K562 (cell line): ENCODE data around the gene ATOSA. TPM values are rescaled to one million over a fixed set of nuclear protein-coding genes. Genes with fewer than 3 reads are reported as not detected.
A peak's percentile ranks its signal among the peaks of the same experiment; 100 is the strongest.

Source experiments
- CXXC5 ChIP-seq: fragments of 250-450 bp; sonication (Bioruptor Pico); IDR thresholded peaks from 2 replicates; pipeline ENCODE4 v1.8.0; 2022; ENCODE audit warnings: inconsistent platforms, mild to moderate bottlenecking, moderate library complexity
- HCFC1 ChIP-seq: IDR thresholded peaks from 2 replicates; pipeline ENCODE4 v1.6.1; 2012; ENCODE audit warnings: low read depth, low read length, improper control_type of control experiment
- HMG20B ChIP-seq: fragments of 250-450 bp; sonication (Bioruptor Pico); IDR thresholded peaks from 2 replicates; pipeline ENCODE4 v1.5.0; 2021; ENCODE audit warnings: mild to moderate bottlenecking
- HNRNPUL1 ChIP-seq: fragments of 200-400 bp; formaldehyde crosslinking; IDR thresholded peaks from 2 replicates; pipeline ENCODE4 v1.6.1; 2017; ENCODE audit warnings: low read length
- KDM4B ChIP-seq, 2 experiments: fragments of 450-650 bp in 1 of 2; sonication (generic) in 1 of 2; IDR thresholded peaks; 2 replicates each; pipeline ENCODE4 v1.6.1; 2016 to 2017; ENCODE audit warnings: borderline replicate concordance in 2 of 2, antibody characterized with exemption in 1 of 2, low read depth in 1 of 2, mild to moderate bottlenecking in 1 of 2
- NR3C1 ChIP-seq: sonication (generic); formaldehyde crosslinking; IDR thresholded peaks from 2 replicates; pipeline ENCODE4 v1.8.1; 2022; ENCODE audit warnings: missing genetic modification reagents
- SAFB2 ChIP-seq: fragments of 200-400 bp; formaldehyde crosslinking; IDR thresholded peaks from 2 replicates; pipeline ENCODE4 v1.6.1; 2018; ENCODE audit warnings: borderline replicate concordance, low read length, low read depth, moderate library complexity; ENCODE audit not compliant: severe bottlenecking
- SIN3A ChIP-seq, 2 experiments: fragments of 150-350 bp in 1 of 2; IDR thresholded peaks; 2 replicates each; pipeline ENCODE4 v1.6.1; 2011 to 2016; ENCODE audit warnings: borderline replicate concordance in 2 of 2, low read depth in 2 of 2, low read length in 2 of 2, mild to moderate bottlenecking in 2 of 2, moderate library complexity in 2 of 2; ENCODE audit not compliant: control insufficient read depth in 1 of 2
- SMARCA4 ChIP-seq: fragments of 450-650 bp; IDR thresholded peaks from 2 replicates; pipeline ENCODE4 v1.6.1; 2016
- SRSF9 ChIP-seq: fragments of 200-400 bp; formaldehyde crosslinking; IDR thresholded peaks from 2 replicates; pipeline ENCODE4 v1.6.1; 2017; ENCODE audit warnings: low read depth, low read length, borderline replicate concordance
- TAF9B ChIP-seq: fragments of 450-650 bp; IDR thresholded peaks from 2 replicates; pipeline ENCODE4 v1.6.1; 2018; ENCODE audit warnings: mild to moderate bottlenecking; ENCODE audit not compliant: partially characterized antibody
- U2AF2 ChIP-seq: fragments of 200-400 bp; formaldehyde crosslinking; optimal IDR thresholded peaks from 2 replicates; pipeline ENCODE3; 2017; ENCODE audit warnings: low read depth, mild to moderate bottlenecking, low read length
- ZNF696 ChIP-seq: fragments of 250-450 bp; sonication (Bioruptor Pico); conservative IDR thresholded peaks from 2 replicates; pipeline ENCODE4 v1.4.0; 2020; ENCODE audit warnings: mild to moderate bottlenecking, moderate library complexity
- polyA plus RNA-seq, 8 experiments: library from polyadenylated mRNA; depleted of rRNA in 4 of 8; stranded (reverse) in 5 of 8; unstranded in 3 of 8; fragments of >200 nt; fragmentation: Nextera tagmentation in 2 of 8; fragmentation: Illumina TruSeq in 1 of 8; extraction: Ambion mirVana in 2 of 8; extraction: Trizol in 1 of 8; gene quantifications; 2 replicates each; pipeline versions ENCODE4 v1.2.1 to v1.2.3, GENCODE V29; 2011 to 2014; ENCODE audit warnings: inconsistent platforms in 1 of 8, missing spikeins in 1 of 8
- total RNA-seq, 7 experiments: library from RNA; depleted of rRNA in 6 of 7; stranded (reverse); fragments of >200 nt in 6 of 7; fragmentation: Illumina TruSeq in 2 of 7; extraction: Trizol in 2 of 7; gene quantifications; 2 replicates each; pipeline versions ENCODE4 v1.2.1 to v1.2.3, GENCODE V29; 2011 to 2021; ENCODE audit warnings: low replicate concordance in 1 of 7
- TF ChIP-seq, protein P1 (sequence below), 2 experiments: fragments of 250-450 bp in 1 of 2; fragments of 450-650 bp in 1 of 2; sonication (Bioruptor Pico) in 1 of 2; IDR thresholded peaks; 2 replicates each; pipeline versions ENCODE4 v1.6.1 to v1.8.0; 2016 to 2021; ENCODE audit warnings: mild to moderate bottlenecking in 2 of 2, moderate library complexity in 2 of 2, missing compliant biosample characterization in 1 of 2, missing genetic modification characterization in 1 of 2
- TF ChIP-seq, protein P2 (sequence below): fragments of 450-650 bp; IDR thresholded peaks from 2 replicates; pipeline ENCODE4 v1.6.1; 2014; ENCODE audit warnings: low read depth, mild to moderate bottlenecking, moderate library complexity, borderline replicate concordance
- TF ChIP-seq, protein P3 (sequence below): fragments of 250-450 bp; sonication (Bioruptor Pico); IDR thresholded peaks from 2 replicates; pipeline ENCODE4 v1.8.0; 2022; ENCODE audit warnings: inconsistent platforms, mild to moderate bottlenecking, moderate library complexity, borderline replicate concordance
- TF ChIP-seq, protein P4 (sequence below), 2 experiments: fragments of 200-800 bp in 1 of 2; sonication (Bioruptor generic) in 1 of 2; sonication (generic) in 1 of 2; formaldehyde crosslinking in 1 of 2; IDR thresholded peaks in 1 of 2; conservative IDR thresholded peaks in 1 of 2; 2 replicates each; pipeline versions ENCODE4 v1.5.0 to v1.6.1; 2016 to 2020; ENCODE audit warnings: missing compliant biosample characterization in 1 of 2, missing genetic modification characterization in 1 of 2, missing genetic modification reagents in 1 of 2
- TF ChIP-seq, protein P5 (sequence below): conservative IDR thresholded peaks from 2 replicates; pipeline ENCODE4 v1.6.1; 2011; ENCODE audit warnings: low read depth, mild to moderate bottlenecking, low read length; ENCODE audit not compliant: control insufficient read depth

Gene ATOSA
- total and polyA plus RNA-seq, 9 of the 15 experiments (the other 6 are each of a cell fraction or from before 2014, with no cell fraction given): 2.0 to 6.1 (median 3.9) TPM

DNA sequence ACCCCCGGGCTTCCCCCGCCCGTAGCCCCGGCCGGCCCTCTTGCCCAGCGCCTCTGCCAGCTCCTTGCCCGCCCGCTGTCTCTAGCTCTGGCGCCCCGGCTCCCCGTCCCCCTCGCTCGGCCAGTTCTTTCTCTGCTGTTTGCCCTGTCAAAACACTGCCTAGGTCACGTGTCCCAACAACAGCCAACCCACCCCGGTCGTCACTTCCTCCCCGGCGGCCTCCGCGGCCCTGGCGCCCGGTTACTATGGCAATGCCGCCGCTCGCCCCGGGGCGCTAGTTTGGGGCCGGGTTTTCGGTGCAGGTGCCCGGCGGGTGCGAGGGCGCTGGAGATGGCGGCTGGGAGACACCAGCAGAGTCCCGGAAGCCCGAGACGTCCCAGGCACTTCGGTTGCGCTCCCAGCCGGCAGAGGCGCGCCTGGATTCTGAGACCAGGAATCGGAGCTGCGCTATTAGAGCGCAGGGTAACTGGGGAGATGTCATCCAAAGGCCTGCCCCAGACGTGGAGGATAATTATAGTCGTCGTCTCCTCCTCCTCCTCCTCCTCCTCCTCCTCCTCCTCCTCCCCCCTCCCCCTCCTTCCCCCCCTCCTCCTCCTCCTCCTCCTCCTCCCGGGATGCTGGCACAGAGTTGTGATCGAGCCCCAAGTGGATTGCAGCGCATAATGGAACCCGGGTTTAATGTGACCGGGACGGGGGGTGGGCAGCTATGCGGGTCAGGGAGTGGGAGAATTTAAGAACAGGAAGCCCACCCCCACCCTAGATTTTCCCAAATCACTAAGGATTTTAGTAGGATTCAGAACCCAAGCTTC lies at the start of gene ATOSA (continued):
- TF ChIP-seq, protein P1, sequence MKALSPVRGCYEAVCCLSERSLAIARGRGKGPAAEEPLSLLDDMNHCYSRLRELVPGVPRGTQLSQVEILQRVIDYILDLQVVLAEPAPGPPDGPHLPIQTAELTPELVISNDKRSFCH (CRISPR knock-in tag; IDR thresholded peaks at IDR 0.05): no peak
- TF ChIP-seq, protein P1 (tag; IDR thresholded peaks at IDR 0.05): no peak
- TF ChIP-seq SIN3A (IDR thresholded peaks at IDR 0.05; ENCODE audit: borderline replicate concordance in 2 of 2, control insufficient read depth in 1 of 2, low read depth in 2 of 2, low read length in 2 of 2) (peak in 1 of 2 experiments; percentile 72; a peak in 1 of 4 replicates), HMG20B (no peak), SRSF9 (no peak), HCFC1 (peak; percentile 48; the same call in 1 of the 2 replicates), TAF9B (no peak), KDM4B (IDR thresholded peaks at IDR 0.05; ENCODE audit: borderline replicate concordance in 2 of 2, low read depth in 1 of 2) (no peak), HNRNPUL1 (no peak), ZNF696 (no peak), CXXC5 (peak; percentile 10), U2AF2 (no peak), NR3C1 (CRISPR knock-in tag) (no peak), SMARCA4 (no peak), SAFB2 (no peak)
- TF ChIP-seq, protein P2, sequence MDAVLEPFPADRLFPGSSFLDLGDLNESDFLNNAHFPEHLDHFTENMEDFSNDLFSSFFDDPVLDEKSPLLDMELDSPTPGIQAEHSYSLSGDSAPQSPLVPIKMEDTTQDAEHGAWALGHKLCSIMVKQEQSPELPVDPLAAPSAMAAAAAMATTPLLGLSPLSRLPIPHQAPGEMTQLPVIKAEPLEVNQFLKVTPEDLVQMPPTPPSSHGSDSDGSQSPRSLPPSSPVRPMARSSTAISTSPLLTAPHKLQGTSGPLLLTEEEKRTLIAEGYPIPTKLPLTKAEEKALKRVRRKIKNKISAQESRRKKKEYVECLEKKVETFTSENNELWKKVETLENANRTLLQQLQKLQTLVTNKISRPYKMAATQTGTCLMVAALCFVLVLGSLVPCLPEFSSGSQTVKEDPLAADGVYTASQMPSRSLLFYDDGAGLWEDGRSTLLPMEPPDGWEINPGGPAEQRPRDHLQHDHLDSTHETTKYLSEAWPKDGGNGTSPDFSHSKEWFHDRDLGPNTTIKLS: no peak
- TF ChIP-seq, protein P3, sequence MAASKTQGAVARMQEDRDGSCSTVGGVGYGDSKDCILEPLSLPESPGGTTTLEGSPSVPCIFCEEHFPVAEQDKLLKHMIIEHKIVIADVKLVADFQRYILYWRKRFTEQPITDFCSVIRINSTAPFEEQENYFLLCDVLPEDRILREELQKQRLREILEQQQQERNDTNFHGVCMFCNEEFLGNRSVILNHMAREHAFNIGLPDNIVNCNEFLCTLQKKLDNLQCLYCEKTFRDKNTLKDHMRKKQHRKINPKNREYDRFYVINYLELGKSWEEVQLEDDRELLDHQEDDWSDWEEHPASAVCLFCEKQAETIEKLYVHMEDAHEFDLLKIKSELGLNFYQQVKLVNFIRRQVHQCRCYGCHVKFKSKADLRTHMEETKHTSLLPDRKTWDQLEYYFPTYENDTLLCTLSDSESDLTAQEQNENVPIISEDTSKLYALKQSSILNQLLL (CRISPR knock-in tag): no peak
- TF ChIP-seq, protein P4, sequence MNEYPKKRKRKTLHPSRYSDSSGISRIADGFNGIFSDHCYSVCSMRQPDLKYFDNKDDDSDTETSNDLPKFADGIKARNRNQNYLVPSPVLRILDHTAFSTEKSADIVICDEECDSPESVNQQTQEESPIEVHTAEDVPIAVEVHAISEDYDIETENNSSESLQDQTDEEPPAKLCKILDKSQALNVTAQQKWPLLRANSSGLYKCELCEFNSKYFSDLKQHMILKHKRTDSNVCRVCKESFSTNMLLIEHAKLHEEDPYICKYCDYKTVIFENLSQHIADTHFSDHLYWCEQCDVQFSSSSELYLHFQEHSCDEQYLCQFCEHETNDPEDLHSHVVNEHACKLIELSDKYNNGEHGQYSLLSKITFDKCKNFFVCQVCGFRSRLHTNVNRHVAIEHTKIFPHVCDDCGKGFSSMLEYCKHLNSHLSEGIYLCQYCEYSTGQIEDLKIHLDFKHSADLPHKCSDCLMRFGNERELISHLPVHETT (CRISPR knock-in tag; conservative IDR thresholded peaks at IDR 0.05 in 1 of 2, IDR thresholded peaks at IDR 0.05 in 1 of 2): 0 out of 4 replicates have a peak, but pooled peaks of 1 of the 2 experiments have one; percentile 23
- TF ChIP-seq, protein P5, sequence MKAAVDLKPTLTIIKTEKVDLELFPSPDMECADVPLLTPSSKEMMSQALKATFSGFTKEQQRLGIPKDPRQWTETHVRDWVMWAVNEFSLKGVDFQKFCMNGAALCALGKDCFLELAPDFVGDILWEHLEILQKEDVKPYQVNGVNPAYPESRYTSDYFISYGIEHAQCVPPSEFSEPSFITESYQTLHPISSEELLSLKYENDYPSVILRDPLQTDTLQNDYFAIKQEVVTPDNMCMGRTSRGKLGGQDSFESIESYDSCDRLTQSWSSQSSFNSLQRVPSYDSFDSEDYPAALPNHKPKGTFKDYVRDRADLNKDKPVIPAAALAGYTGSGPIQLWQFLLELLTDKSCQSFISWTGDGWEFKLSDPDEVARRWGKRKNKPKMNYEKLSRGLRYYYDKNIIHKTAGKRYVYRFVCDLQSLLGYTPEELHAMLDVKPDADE: peak; percentile 22; the same call in 1 of the 2 replicates
